Measurements from ENCODE around the gene AUP1.

DNA sequence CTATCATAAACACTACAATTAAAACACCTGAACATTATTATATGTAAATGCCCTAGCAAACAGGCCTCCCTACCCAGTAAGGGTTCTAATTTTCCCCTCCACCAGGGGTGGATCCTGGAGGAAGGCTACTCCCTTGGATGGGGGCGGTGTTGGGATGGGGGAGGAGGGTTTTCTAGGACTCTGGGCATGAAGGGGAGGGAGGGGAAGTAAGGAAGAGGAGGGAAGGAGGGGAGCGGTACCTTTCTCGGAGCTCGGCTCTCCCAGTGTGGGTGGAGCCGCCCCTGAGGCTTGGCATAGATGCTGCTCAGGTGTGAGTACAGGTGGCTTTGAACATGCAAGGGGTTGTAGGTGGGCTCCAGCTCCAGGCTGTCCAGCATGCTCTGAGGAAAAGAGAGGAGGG, 30.4 kb upstream of the AUP1 start:
- TF ChIP-seq, protein P1, sequence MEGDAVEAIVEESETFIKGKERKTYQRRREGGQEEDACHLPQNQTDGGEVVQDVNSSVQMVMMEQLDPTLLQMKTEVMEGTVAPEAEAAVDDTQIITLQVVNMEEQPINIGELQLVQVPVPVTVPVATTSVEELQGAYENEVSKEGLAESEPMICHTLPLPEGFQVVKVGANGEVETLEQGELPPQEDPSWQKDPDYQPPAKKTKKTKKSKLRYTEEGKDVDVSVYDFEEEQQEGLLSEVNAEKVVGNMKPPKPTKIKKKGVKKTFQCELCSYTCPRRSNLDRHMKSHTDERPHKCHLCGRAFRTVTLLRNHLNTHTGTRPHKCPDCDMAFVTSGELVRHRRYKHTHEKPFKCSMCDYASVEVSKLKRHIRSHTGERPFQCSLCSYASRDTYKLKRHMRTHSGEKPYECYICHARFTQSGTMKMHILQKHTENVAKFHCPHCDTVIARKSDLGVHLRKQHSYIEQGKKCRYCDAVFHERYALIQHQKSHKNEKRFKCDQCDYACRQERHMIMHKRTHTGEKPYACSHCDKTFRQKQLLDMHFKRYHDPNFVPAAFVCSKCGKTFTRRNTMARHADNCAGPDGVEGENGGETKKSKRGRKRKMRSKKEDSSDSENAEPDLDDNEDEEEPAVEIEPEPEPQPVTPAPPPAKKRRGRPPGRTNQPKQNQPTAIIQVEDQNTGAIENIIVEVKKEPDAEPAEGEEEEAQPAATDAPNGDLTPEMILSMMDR (IDR thresholded peaks at IDR 0.05) = no peak
- TF ChIP-seq POLR2A (IDR thresholded peaks at IDR 0.05) = no peak
- TF ChIP-seq EP300 (IDR thresholded peaks at IDR 0.05) = no peak
- TF ChIP-seq POLR2AphosphoS5 (IDR thresholded peaks at IDR 0.05) = no peak

All from stomach (tissue), 4 donors.